HCT116 (cell line): ENCODE measurements around the gene TLE5. TPM values are rescaled to one million over a fixed set of nuclear protein-coding genes. Genes with fewer than 3 reads are reported as not detected.

Experiments
- ATAC-seq: fragments of 200-7000 bp; cut with Tn5 transposase; 2 replicates; pipeline ENCODE4 v1.9.1; 2020; ENCODE audit warnings: mild to moderate bottlenecking, moderate library complexity
- BruUV-seq: library from RNA; stranded (reverse); fragments of 400-500 nt; replicated peaks from 2 replicates; lab custom pipeline; 2021; lab: Mats Ljungman, UMichigan
- CTCF ChIA-PET: fragments of 300-600 bp; sonication (Branson Sonifier 250); formaldehyde crosslinking; loops from one replicate; lab custom pipeline; 2021; ENCODE audit warnings: antibody characterized with exemption; lab: Charles Lee
- POLR2A ChIA-PET: fragments of 300-600, 350-600 bp; sonication (Branson Sonifier 250); formaldehyde crosslinking; loops from one replicate; lab custom pipeline; 2021; ENCODE audit warnings: antibody characterized with exemption; lab: Charles Lee
- RAD21 ChIA-PET, 2 experiments: fragments of 300-600 bp; sonication (Branson Sonifier 250); formaldehyde crosslinking; loops; one replicate each; lab custom pipeline; 2023; ENCODE audit warnings: low total read pairs in 2 of 2; ENCODE audit not compliant: uncharacterized antibody in 2 of 2, unreplicated experiment in 2 of 2, low non-redundant PET in 1 of 2; lab: Charles Lee
- DNase-seq: peaks from one replicate; pipeline ENCODE4 v3.0.0-alpha.2; 2010; ENCODE audit warnings: low read depth, low spot score
- H2AFZ ChIP-seq: fragments of 200-600 bp; shearing (Covaris generic), sonication (generic); 2 replicates; pipeline ENCODE4 v1.6.1; 2017; ENCODE audit warnings: low read depth, mixed run types, mixed read lengths, antibody characterized with exemption, low read length; ENCODE audit not compliant: poor library complexity, severe bottlenecking
- H3K27ac ChIP-seq: 2 replicates; pipeline ENCODE4 v1.5.1; 2012; ENCODE audit warnings: low read depth, low read length
- H3K27me3 ChIP-seq: fragments of 200-600 bp; sonication (generic); 2 replicates; pipeline ENCODE4 v1.6.1; 2016; ENCODE audit warnings: mixed run types, low read length, mixed read lengths; ENCODE audit not compliant: insufficient read depth
- H3K36me3 ChIP-seq, 2 experiments: fragments of 200-500 bp in 1 of 2; fragments of 200-600 bp in 1 of 2; sonication (Bioruptor generic) in 1 of 2; sonication (generic) in 1 of 2; 2 replicates each; pipeline versions ENCODE4 v1.5.1 to v1.6.1; 2014 to 2016; ENCODE audit warnings: low read length in 2 of 2, inconsistent platforms in 1 of 2, mixed read lengths in 1 of 2, mixed run types in 1 of 2; ENCODE audit not compliant: insufficient read depth in 2 of 2, control insufficient read depth in 1 of 2
- H3K4me1 ChIP-seq, 2 experiments: fragments of 200-600 bp in 1 of 2; sonication (generic) in 1 of 2; 2 replicates each; pipeline versions ENCODE4 v1.5.1 to v1.6.1; 2012 to 2017; ENCODE audit warnings: low read length in 2 of 2, inconsistent platforms in 1 of 2, mild to moderate bottlenecking in 1 of 2, mixed read lengths in 1 of 2, mixed run types in 1 of 2, moderate library complexity in 1 of 2; ENCODE audit not compliant: insufficient read depth in 2 of 2, control insufficient read depth in 1 of 2
- H3K4me2 ChIP-seq: fragments of 200-600 bp; sonication (generic); 2 replicates; pipeline ENCODE4 v1.6.1; 2017; ENCODE audit warnings: mixed run types, low read length, mixed read lengths
- H3K4me3 ChIP-seq, 2 experiments: fragments of 200-600 bp in 1 of 2; sonication (generic) in 1 of 2; replicated peaks in 1 of 2; 2 replicates each; pipeline ENCODE4 v1.5.1; 2011 to 2016; ENCODE audit warnings: low read length in 2 of 2, control low read depth in 1 of 2, low read depth in 1 of 2, mild to moderate bottlenecking in 1 of 2, mixed read lengths in 1 of 2, mixed run types in 1 of 2
- H3K79me2 ChIP-seq: fragments of 200-600 bp; sonication (generic); 2 replicates; pipeline ENCODE4 v1.6.1; 2017; ENCODE audit warnings: mild to moderate bottlenecking, mixed run types, low read length, moderate library complexity, mixed read lengths; ENCODE audit not compliant: insufficient read depth
- H3K9ac ChIP-seq: fragments of 200-600 bp; sonication (generic); 2 replicates; pipeline ENCODE4 v1.6.1; 2016; ENCODE audit warnings: low read length, mixed read lengths
- H3K9me2 ChIP-seq: fragments of 200-600 bp; sonication (generic), shearing (Covaris generic); 2 replicates; pipeline ENCODE4 v1.6.1; 2017; ENCODE audit warnings: mixed run types, mild to moderate bottlenecking, moderate library complexity; ENCODE audit not compliant: insufficient read depth
- H3K9me3 ChIP-seq, 2 experiments: fragments of 200-500 bp in 1 of 2; fragments of 200-600 bp in 1 of 2; sonication (Bioruptor generic) in 1 of 2; sonication (generic) in 1 of 2; 2 replicates each; pipeline ENCODE4 v1.6.1; 2014 to 2017; ENCODE audit warnings: low read length in 2 of 2, mixed read lengths in 2 of 2, inconsistent platforms in 1 of 2, low read depth in 1 of 2, mild to moderate bottlenecking in 1 of 2, mixed run types in 1 of 2, moderate library complexity in 1 of 2; ENCODE audit not compliant: control insufficient read depth in 1 of 2, insufficient read depth in 1 of 2
- H4K20me1 ChIP-seq: fragments of 200-600 bp; sonication (generic), shearing (Covaris generic); 2 replicates; pipeline ENCODE4 v1.6.1; 2017; ENCODE audit warnings: mixed run types, mild to moderate bottlenecking, moderate library complexity; ENCODE audit not compliant: insufficient read depth
- CBX3 ChIP-seq: IDR thresholded peaks from 2 replicates; pipeline ENCODE4 v1.6.1; 2012; ENCODE audit warnings: low read depth
- CEBPB ChIP-seq: IDR thresholded peaks from 2 replicates; pipeline ENCODE4 v1.6.1; 2012; ENCODE audit warnings: low read depth
- CTCF ChIP-seq, 3 experiments: fragments of 200-600 bp in 1 of 3; sonication (generic) in 1 of 3; IDR thresholded peaks in 2 of 3; conservative IDR thresholded peaks in 1 of 3; 2 replicates each; pipeline ENCODE4 v1.5.1; 2012 to 2017; ENCODE audit warnings: low read depth in 2 of 3, low read length in 2 of 3, antibody characterized with exemption in 1 of 3, borderline replicate concordance in 1 of 3, control low read depth in 1 of 3, mild to moderate bottlenecking in 1 of 3, mixed read lengths in 1 of 3, mixed run types in 1 of 3, moderate library complexity in 1 of 3; ENCODE audit not compliant: insufficient read depth in 1 of 3
- EGR1 ChIP-seq: IDR thresholded peaks from 2 replicates; pipeline ENCODE4 v1.6.1; 2012; ENCODE audit warnings: low read depth
- ELF1 ChIP-seq: IDR thresholded peaks from 2 replicates; pipeline ENCODE4 v1.6.1; 2012; ENCODE audit warnings: low read depth, borderline replicate concordance
- FOSL1 ChIP-seq: IDR thresholded peaks from 2 replicates; pipeline ENCODE4 v1.6.1; 2012; ENCODE audit warnings: low read depth
- MAX ChIP-seq: IDR thresholded peaks from 2 replicates; pipeline ENCODE4 v1.6.1; 2012
- POLR2A ChIP-seq: IDR thresholded peaks from 2 replicates; pipeline ENCODE4 v1.7.0; 2011; ENCODE audit warnings: borderline replicate concordance; ENCODE audit not compliant: insufficient read depth, insufficient read length; ENCODE audit errors: extremely low read depth
- POLR2AphosphoS5 ChIP-seq: IDR thresholded peaks from 2 replicates; pipeline ENCODE4 v1.6.1; 2011; ENCODE audit warnings: mild to moderate bottlenecking, low read depth, low read length, moderate library complexity
- RAD21 ChIP-seq: IDR thresholded peaks from 2 replicates; pipeline ENCODE4 v1.6.1; 2012; ENCODE audit warnings: low read depth, mild to moderate bottlenecking
- REST ChIP-seq: IDR thresholded peaks from 2 replicates; pipeline ENCODE4 v1.6.1; 2012; ENCODE audit warnings: low read depth
- SP1 ChIP-seq: IDR thresholded peaks from 2 replicates; pipeline ENCODE4 v1.6.1; 2012; ENCODE audit warnings: low read depth
- SRF ChIP-seq: IDR thresholded peaks from 2 replicates; pipeline ENCODE4 v1.6.1; 2012; ENCODE audit warnings: low read depth
- TCF7L2 ChIP-seq: IDR thresholded peaks from 2 replicates; pipeline ENCODE4 v1.7.0; 2011; ENCODE audit warnings: borderline replicate concordance, inconsistent platforms; ENCODE audit not compliant: insufficient read depth, insufficient read length; ENCODE audit errors: extremely low read depth
- YY1 ChIP-seq: IDR thresholded peaks from 2 replicates; pipeline ENCODE4 v1.6.1; 2011; ENCODE audit warnings: low read length, low read depth, moderate library complexity, mild to moderate bottlenecking; ENCODE audit not compliant: insufficient replicate concordance; ENCODE audit errors: extremely low read depth
- ZBTB33 ChIP-seq: IDR thresholded peaks from 2 replicates; pipeline ENCODE4 v1.6.1; 2011; ENCODE audit warnings: mild to moderate bottlenecking, low read length, moderate library complexity; ENCODE audit not compliant: insufficient replicate concordance; ENCODE audit errors: extremely low read depth
- ZNF274 ChIP-seq: fragments of 200-500 bp; sonication (Bioruptor generic); IDR thresholded peaks from 2 replicates; pipeline ENCODE4 v1.6.1; 2014; ENCODE audit warnings: mild to moderate bottlenecking, low read depth, low read length, inconsistent platforms
- intact Hi-C: fragments of 100-400 bp; cut with micrococcal nuclease; formaldehyde crosslinking; loops from 2 replicates; pipeline ENCODE4 v1.10.0; 2022
- total RNA-seq: library from RNA; stranded (reverse); gene quantifications from one replicate; pipeline ENCODE4 v1.2.1, GENCODE V29; 2021; ENCODE audit not compliant: unreplicated experiment
- TF ChIP-seq, protein P1 (sequence below): IDR thresholded peaks from 2 replicates; pipeline ENCODE4 v1.6.1; 2012

TLE5 gene
- total RNA-seq, 1 experiment from 2014 or later = 263 TPM

GRCh38 chr19:3020321-3020960 lies 41.9 kb downstream of the TLE5 start:
- Histone ChIP-seq H2AFZ (no peak overlapping the region), H3K4me3 (no peak overlapping the region), H3K9me2 (no peaks in the 10 kb centered on the region), H3K4me1 (no peaks in the 10 kb centered on the region), H3K27me3 (no peaks in the 10 kb centered on the region), H4K20me1 (no peaks in the 10 kb centered on the region), H3K27ac (no peak overlapping the region), H3K36me3 (no peaks in the 10 kb centered on the region), H3K79me2 (no peaks in the 10 kb centered on the region), H3K9ac (no peak overlapping the region), H3K9me3 (no peaks in the 10 kb centered on the region), H3K4me2 (no peak overlapping the region)
- TF ChIP-seq CTCF (IDR thresholded peaks at IDR 0.05 in 2 of 3, conservative IDR thresholded peaks at IDR 0.05 in 1 of 3; ENCODE audit: borderline replicate concordance in 1 of 3, insufficient read depth in 1 of 3, low read depth in 2 of 3, low read length in 2 of 3) = no peak
- no peak for TF ChIP-seq FOSL1
- TF ChIP-seq TCF7L2 = no peak
- no peak for TF ChIP-seq ELF1
- no peak for TF ChIP-seq REST
- no peak for TF ChIP-seq RAD21
- no peak for TF ChIP-seq POLR2A
- no peak for TF ChIP-seq ZNF274
- TF ChIP-seq CBX3 = no peak
- no peak for TF ChIP-seq SRF
- TF ChIP-seq ZBTB33 = no peak
- no peak for TF ChIP-seq CEBPB
- no peak for TF ChIP-seq EGR1
- no peak for TF ChIP-seq YY1
- TF ChIP-seq, protein P1, sequence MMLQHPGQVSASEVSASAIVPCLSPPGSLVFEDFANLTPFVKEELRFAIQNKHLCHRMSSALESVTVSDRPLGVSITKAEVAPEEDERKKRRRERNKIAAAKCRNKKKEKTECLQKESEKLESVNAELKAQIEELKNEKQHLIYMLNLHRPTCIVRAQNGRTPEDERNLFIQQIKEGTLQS = no peak
- no peak for TF ChIP-seq POLR2AphosphoS5
- no peak for TF ChIP-seq MAX
- no peak for TF ChIP-seq SP1
- intact Hi-C loops = no loop called here
- ATAC-seq (no peak), DNase-seq (no peak)
- no TSS peak for BruUV-seq
- ChIA-PET POLR2A (no interaction called here), CTCF (no interaction called here), RAD21 (no interaction called here)
